OCI-M2 (cell line): ENCODE results near the gene SYNGR1.

Experiments used
- DNase-seq: peaks from one replicate; lab custom pipeline; 2025; ENCODE audit not compliant: unreplicated experiment; lab: John Stamatoyannopoulos, UW

Gene SYNGR1

GRCh38 chr22:39349967-39350726, at the start of gene SYNGR1:
TSS of gene SYNGR1 (plus strand) at chr22:39349991. CDS start at chr22:39350011, 20 bp downstream.
- DNase-seq, result no peak

GRCh38 chr22:39300186-39300830, 49.5 kb upstream of the SYNGR1 start:
- no peak for DNase-seq

- no peak for DNase-seq
Measured at GRCh38 chr22:39301108-39301507, 48.7 kb upstream of the SYNGR1 start.

GRCh38 chr22:39301926-39302325, 47.9 kb upstream of the SYNGR1 start:
- no peak for DNase-seq

- DNase-seq, result no peak
Measured at GRCh38 chr22:39302431-39302960, 47.3 kb upstream of the SYNGR1 start.

- DNase-seq, result no peak
Measured at GRCh38 chr22:39303358-39303757, 46.4 kb upstream of the SYNGR1 start.

- no peak for DNase-seq
Measured at GRCh38 chr22:39303892-39304671, 45.7 kb upstream of the SYNGR1 start.

GRCh38 chr22:39306456-39307361, 43.1 kb upstream of the SYNGR1 start:
- DNase-seq, result no peak

- no peak for DNase-seq
Measured at GRCh38 chr22:39308614-39309363, 41.0 kb upstream of the SYNGR1 start.

GRCh38 chr22:39309364-39309861, 40.4 kb upstream of the SYNGR1 start:
- DNase-seq, result no peak

GRCh38 chr22:39309881-39310714, 39.7 kb upstream of the SYNGR1 start:
- no peak for DNase-seq

- no peak for DNase-seq
Measured at GRCh38 chr22:39311592-39312400, 38.0 kb upstream of the SYNGR1 start.

- DNase-seq, result no peak
Measured at GRCh38 chr22:39312410-39312809, 37.4 kb upstream of the SYNGR1 start.

GRCh38 chr22:39313258-39314001, 36.4 kb upstream of the SYNGR1 start:
- DNase-seq, result no peak

- DNase-seq, result no peak
Measured at GRCh38 chr22:39314251-39314971, 35.4 kb upstream of the SYNGR1 start.

- no peak for DNase-seq
Measured at GRCh38 chr22:39315389-39315788, 34.4 kb upstream of the SYNGR1 start.
